ENCODE results near the gene SREBF1.

DNA sequence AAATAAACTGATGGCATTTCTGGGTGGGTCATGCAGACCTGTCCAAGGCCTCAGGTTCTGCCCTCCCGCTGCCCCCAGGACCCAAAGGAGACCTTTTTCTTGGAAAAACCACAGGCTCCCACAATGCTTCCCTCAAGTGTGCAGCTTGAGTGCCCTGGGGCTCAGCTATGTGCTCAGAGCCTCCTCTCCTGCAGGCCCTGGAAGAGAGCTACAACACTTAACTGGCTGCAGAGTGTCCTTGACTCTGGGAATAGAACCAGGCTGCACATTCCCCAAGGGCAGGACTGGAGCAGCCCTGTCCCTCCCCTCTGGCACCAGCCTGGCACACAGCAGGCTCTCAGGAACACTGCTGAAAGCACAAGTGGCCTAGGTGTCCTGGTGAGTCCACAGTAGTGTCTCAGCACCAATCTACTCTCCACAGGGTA lies 4.8 kb upstream of the SREBF1 start:
- TF ChIP-seq, protein P1, sequence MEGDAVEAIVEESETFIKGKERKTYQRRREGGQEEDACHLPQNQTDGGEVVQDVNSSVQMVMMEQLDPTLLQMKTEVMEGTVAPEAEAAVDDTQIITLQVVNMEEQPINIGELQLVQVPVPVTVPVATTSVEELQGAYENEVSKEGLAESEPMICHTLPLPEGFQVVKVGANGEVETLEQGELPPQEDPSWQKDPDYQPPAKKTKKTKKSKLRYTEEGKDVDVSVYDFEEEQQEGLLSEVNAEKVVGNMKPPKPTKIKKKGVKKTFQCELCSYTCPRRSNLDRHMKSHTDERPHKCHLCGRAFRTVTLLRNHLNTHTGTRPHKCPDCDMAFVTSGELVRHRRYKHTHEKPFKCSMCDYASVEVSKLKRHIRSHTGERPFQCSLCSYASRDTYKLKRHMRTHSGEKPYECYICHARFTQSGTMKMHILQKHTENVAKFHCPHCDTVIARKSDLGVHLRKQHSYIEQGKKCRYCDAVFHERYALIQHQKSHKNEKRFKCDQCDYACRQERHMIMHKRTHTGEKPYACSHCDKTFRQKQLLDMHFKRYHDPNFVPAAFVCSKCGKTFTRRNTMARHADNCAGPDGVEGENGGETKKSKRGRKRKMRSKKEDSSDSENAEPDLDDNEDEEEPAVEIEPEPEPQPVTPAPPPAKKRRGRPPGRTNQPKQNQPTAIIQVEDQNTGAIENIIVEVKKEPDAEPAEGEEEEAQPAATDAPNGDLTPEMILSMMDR (conservative IDR thresholded peaks at IDR 0.05; ENCODE audit: low read depth in 2 of 2) = no peak
- TF ChIP-seq EZH2phosphoT487 (IDR thresholded peaks at IDR 0.05; ENCODE audit: unreplicated experiment) = no peak
- TF ChIP-seq EZH2 (IDR thresholded peaks at IDR 0.05; ENCODE audit: low read depth, unreplicated experiment) = no peak
- no peak for TF ChIP-seq ZNF331 (CRISPR knock-in tag; IDR thresholded peaks at IDR 0.05; ENCODE audit: low read depth)
